Adrenal gland (tissue), 12 donors: Measurements from ENCODE around the gene COL6A1. TPM values are rescaled to one million over a fixed set of nuclear protein-coding genes. Genes with fewer than 3 reads are reported as not detected.

ENCODE experiments used
- DNase-seq, 7 donors: peaks; one replicate each; pipeline ENCODE4 v3.0.0-alpha.2; 2019 to 2020
- H3K27ac ChIP-seq, 5 donors: fragments of 200-600 bp; sonication (generic) in 4 of 5; 1 replicate in 3 of 5; 2 replicates in 2 of 5; pipeline versions ENCODE4 v1.5.1 to v1.8.0; 2016 to 2020; ENCODE audit warnings: mild to moderate bottlenecking in 1 of 5
- H3K27me3 ChIP-seq: fragments of 200-600 bp; 2 replicates; pipeline ENCODE4 v1.8.0; 2021
- H3K36me3 ChIP-seq, 2 donors: fragments of 200-600 bp; replicated peaks in 1 of 2; 1 replicate in 1 of 2; 2 replicates in 1 of 2; pipeline versions ENCODE4 v1.5.1 to v1.8.0; 2018 to 2022
- H3K4me1 ChIP-seq, 2 donors: fragments of 200-600 bp; replicated peaks in 1 of 2; 1 replicate in 1 of 2; 2 replicates in 1 of 2; pipeline versions ENCODE4 v1.5.1 to v1.8.0; 2018 to 2021
- H3K4me3 ChIP-seq, 4 donors: fragments of 200-600 bp; sonication (generic) in 3 of 4; one replicate each; pipeline ENCODE4 v1.5.1; 2016 to 2018
- H3K9me3 ChIP-seq, 3 donors: fragments of 200-600 bp; sonication (generic) in 1 of 3; replicated peaks in 1 of 3; 1 replicate in 2 of 3; 2 replicates in 1 of 3; pipeline versions ENCODE4 v1.5.1 to v1.8.0; 2016 to 2021
- CTCF ChIP-seq, 6 experiments: fragments of 450-650 bp in 4 of 6; fragments of 200-600 bp in 2 of 6; sonication (generic) in 1 of 6; IDR thresholded peaks; 1 replicate in 5 of 6; 2 replicates in 1 of 6; pipeline versions ENCODE4 v1.5.1 to v1.8.0; 2016 to 2021; ENCODE audit warnings: antibody characterized with exemption in 6 of 6, mild to moderate bottlenecking in 2 of 6, moderate library complexity in 1 of 6
- POLR2A ChIP-seq, 2 donors: fragments of 450-650 bp; IDR thresholded peaks; one replicate each; pipeline ENCODE4 v1.6.1; 2017; ENCODE audit warnings: antibody characterized with exemption in 2 of 2, mild to moderate bottlenecking in 2 of 2, moderate library complexity in 1 of 2
- WGBS, 4 donors: extraction: QIAGEN DNeasy Blood & Tissue Kit in 2 of 4; methylation state at CpG; one replicate each; pipeline versions ENCODE4 v1.1.5 to v1.1.7; 2013 to 2017; 5-methylcytosine and 5-hydroxymethylcytosine counted together
- intact Hi-C, 2 donors: fragments of 100-400 bp; cut with DNase I; formaldehyde crosslinking; loops; one replicate each; pipeline versions ENCODE4 v1.14.1 to v1.15.0; 2022 to 2023
- polyA plus RNA-seq, 3 donors: library from polyadenylated mRNA; stranded (reverse); fragments of 200-250 nt in 2 of 3; fragments of 350-450 nt in 1 of 3; fragmentation: Illumina TruSeq in 1 of 3; extraction: RNeasy Lipid Tissue Mini Kit (QIAGEN cat#74804) in 1 of 3; gene quantifications; one replicate each; pipeline ENCODE4 v1.2.3, GENCODE V29; 2013 to 2014
- total RNA-seq, 9 donors: library from RNA; depleted of rRNA in 4 of 9; stranded (reverse); fragments of >200 nt in 4 of 9; fragments of 120-200 nt in 1 of 9; fragmentation: NEBNext Ultra II Directional in 1 of 9; extraction: Animal tissue kit (Norgen Biotek cat#: 25700) in 1 of 9; gene quantifications; one replicate each; pipeline versions ENCODE4 v1.1.0 to v1.2.4, GENCODE V29; 2013 to 2023
- donor health status: healthy with polysubstance abuse.
- donor health status: Bipolar disorder and iron deficiency.
- donor health status: DM: yes; HTN: yes; CAD: no.
- donor health status: DM: no; HTN: no; CAD: no.
- donor health status: DM: no; HTN: no; CAD: no.
- donor health status: DM: yes; HTN: yes; CAD: no.

Gene COL6A1
- total and polyA plus RNA-seq, 12 donors: 22.3 to 490 (median 151) TPM

- no peaks in the 10 kb centered on the region for H3K4me1 ChIP-seq
- TF ChIP-seq CTCF (IDR thresholded peaks at IDR 0.05): no peak
- H3K27me3 ChIP-seq: no peaks in the 10 kb centered on the region
- H3K36me3 ChIP-seq: no peaks in the 10 kb centered on the region
- no peak overlapping the region for H3K27ac ChIP-seq
- no peaks in the 10 kb centered on the region for H3K9me3 ChIP-seq
- WGBS, 4 donors: 87 to 90% (median 89%) methylated on average over 15 to 16 of the region's 16 CpGs
- H3K4me3 ChIP-seq: no peak overlapping the region
- no peak for DNase-seq
- intact Hi-C loops: no loop called here
Observed at GRCh38 chr21:45947296-45947695, 34.3 kb upstream of the COL6A1 start.

- H3K4me3 ChIP-seq: no peak overlapping the region
- intact Hi-C loops: no loop called here
- H3K36me3 ChIP-seq: no peaks in the 10 kb centered on the region
- H3K27ac ChIP-seq: no peak overlapping the region
- no peaks in the 10 kb centered on the region for H3K4me1 ChIP-seq
- H3K9me3 ChIP-seq: no peaks in the 10 kb centered on the region
- no peaks in the 10 kb centered on the region for H3K27me3 ChIP-seq
- TF ChIP-seq CTCF (IDR thresholded peaks at IDR 0.05) (no peak), POLR2A (IDR thresholded peaks at IDR 0.05) (no peak)
- 85 to 90% (median 87%) methylated on average over 16 of the region's 16 CpGs for WGBS, 4 donors
- DNase-seq: no peak
Observed at GRCh38 chr21:45947716-45948255, 33.8 kb upstream of the COL6A1 start.

- no peaks in the 10 kb centered on the region for H3K27me3 ChIP-seq
- H3K4me3 ChIP-seq: no peak overlapping the region
- H3K9me3 ChIP-seq: no peaks in the 10 kb centered on the region
- intact Hi-C loops: no loop called here
- no peaks in the 10 kb centered on the region for H3K36me3 ChIP-seq
- 69 to 79% (median 72%) methylated on average over 27 to 29 of the region's 29 CpGs for WGBS, 4 donors
- H3K27ac ChIP-seq: no peak overlapping the region
- DNase-seq: no peak
- TF ChIP-seq CTCF (IDR thresholded peaks at IDR 0.05) (no peak), POLR2A (IDR thresholded peaks at IDR 0.05) (no peak)
- no peaks in the 10 kb centered on the region for H3K4me1 ChIP-seq
Observed at GRCh38 chr21:45948576-45949141, 32.9 kb upstream of the COL6A1 start.

- no peak for TF ChIP-seq POLR2A (IDR thresholded peaks at IDR 0.05)
- no peak for TF ChIP-seq CTCF (IDR thresholded peaks at IDR 0.05)
Observed at GRCh38 chr21:45949928-45950739, 31.4 kb upstream of the COL6A1 start.

More at GRCh38 chr21:45949928-45950739, 31.4 kb upstream of the COL6A1 start:
- intact Hi-C loops: no loop called here
- no peaks in the 10 kb centered on the region for H3K36me3 ChIP-seq
- H3K4me3 ChIP-seq: no peak overlapping the region
- no peaks in the 10 kb centered on the region for H3K4me1 ChIP-seq
- no peak for DNase-seq
- 76 to 88% (median 81%) methylated on average over 25 to 35 of the region's 35 CpGs for WGBS, 4 donors
- no peak overlapping the region for H3K27ac ChIP-seq
- H3K9me3 ChIP-seq: no peaks in the 10 kb centered on the region
- H3K27me3 ChIP-seq: no peaks in the 10 kb centered on the region
